Measurements from ENCODE around the gene ARIH2. TPM values are rescaled to one million over a fixed set of nuclear protein-coding genes. Genes with fewer than 3 reads are reported as not detected.
A peak's percentile ranks its signal among the peaks of the same experiment; 100 is the strongest.

Gene ARIH2
- total RNA-seq, 1 donor from 2014 or later, result 82.5 TPM

DNA sequence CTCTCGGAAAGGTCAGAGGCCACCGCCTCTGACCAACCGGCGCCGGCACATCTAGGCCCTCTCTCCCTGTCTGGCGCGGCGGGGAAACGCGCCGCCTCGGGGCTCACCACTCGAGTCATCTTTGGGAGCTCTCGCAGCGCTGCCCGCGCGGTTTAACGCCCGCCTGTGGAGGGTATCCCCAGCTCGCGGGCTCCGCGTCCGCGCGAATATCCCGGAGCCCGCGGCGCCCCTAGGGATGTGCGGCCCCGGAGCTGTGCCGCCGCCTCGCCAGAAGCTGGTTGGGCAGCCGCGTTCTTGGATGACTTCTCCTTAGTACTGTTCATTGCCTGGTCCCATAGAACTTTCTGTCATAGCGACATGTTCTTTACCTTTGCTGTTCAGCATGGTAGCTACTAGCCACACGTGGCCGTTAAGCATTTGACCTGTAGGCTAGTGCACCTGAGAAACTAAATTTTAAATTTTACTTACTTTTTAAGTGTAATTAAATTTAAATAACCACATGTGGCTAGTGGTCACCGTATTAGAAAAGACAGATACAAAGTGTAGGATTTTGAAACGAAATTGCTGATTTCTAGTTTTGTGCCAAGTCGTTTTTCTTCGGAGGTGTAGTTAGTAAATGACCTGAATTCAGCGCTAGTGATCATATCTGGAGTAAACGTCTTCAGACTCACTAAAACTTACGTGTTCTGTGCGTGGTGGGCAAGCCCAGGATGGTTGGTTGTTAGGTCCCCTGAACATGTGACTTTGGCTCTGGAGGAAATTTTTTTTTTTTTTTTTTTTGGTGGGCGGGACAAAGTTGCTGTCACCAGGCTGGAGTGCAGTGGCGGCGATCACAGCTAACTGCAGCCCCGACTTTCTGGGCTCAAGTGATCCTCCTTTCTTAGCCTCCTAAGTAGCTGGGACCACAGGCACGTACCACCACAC lies 835 bp downstream of the ARIH2 start:
- Mint-ChIP-seq H3K9me3 (ENCODE audit: unreplicated experiment) (no peaks in the 10 kb centered on the region), H3K27ac (ENCODE audit: unreplicated experiment) (peak overlapping the region; percentile 99), H3K4me3 (ENCODE audit: unreplicated experiment) (peak overlapping the region; percentile 95), H3K27me3 (ENCODE audit: unreplicated experiment) (no peaks in the 10 kb centered on the region), H3K36me3 (ENCODE audit: unreplicated experiment) (peaks cover 5% of the 10 kb centered on the region), H3K4me1 (ENCODE audit: unreplicated experiment) (peaks cover 26% of the 10 kb centered on the region)
- TF ChIP-seq, protein P1, sequence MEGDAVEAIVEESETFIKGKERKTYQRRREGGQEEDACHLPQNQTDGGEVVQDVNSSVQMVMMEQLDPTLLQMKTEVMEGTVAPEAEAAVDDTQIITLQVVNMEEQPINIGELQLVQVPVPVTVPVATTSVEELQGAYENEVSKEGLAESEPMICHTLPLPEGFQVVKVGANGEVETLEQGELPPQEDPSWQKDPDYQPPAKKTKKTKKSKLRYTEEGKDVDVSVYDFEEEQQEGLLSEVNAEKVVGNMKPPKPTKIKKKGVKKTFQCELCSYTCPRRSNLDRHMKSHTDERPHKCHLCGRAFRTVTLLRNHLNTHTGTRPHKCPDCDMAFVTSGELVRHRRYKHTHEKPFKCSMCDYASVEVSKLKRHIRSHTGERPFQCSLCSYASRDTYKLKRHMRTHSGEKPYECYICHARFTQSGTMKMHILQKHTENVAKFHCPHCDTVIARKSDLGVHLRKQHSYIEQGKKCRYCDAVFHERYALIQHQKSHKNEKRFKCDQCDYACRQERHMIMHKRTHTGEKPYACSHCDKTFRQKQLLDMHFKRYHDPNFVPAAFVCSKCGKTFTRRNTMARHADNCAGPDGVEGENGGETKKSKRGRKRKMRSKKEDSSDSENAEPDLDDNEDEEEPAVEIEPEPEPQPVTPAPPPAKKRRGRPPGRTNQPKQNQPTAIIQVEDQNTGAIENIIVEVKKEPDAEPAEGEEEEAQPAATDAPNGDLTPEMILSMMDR (IDR thresholded peaks at IDR 0.05), result no peak
- peak; percentile 84 for DNase-seq (ENCODE audit: extremely low spot score, unreplicated experiment)

DNA sequence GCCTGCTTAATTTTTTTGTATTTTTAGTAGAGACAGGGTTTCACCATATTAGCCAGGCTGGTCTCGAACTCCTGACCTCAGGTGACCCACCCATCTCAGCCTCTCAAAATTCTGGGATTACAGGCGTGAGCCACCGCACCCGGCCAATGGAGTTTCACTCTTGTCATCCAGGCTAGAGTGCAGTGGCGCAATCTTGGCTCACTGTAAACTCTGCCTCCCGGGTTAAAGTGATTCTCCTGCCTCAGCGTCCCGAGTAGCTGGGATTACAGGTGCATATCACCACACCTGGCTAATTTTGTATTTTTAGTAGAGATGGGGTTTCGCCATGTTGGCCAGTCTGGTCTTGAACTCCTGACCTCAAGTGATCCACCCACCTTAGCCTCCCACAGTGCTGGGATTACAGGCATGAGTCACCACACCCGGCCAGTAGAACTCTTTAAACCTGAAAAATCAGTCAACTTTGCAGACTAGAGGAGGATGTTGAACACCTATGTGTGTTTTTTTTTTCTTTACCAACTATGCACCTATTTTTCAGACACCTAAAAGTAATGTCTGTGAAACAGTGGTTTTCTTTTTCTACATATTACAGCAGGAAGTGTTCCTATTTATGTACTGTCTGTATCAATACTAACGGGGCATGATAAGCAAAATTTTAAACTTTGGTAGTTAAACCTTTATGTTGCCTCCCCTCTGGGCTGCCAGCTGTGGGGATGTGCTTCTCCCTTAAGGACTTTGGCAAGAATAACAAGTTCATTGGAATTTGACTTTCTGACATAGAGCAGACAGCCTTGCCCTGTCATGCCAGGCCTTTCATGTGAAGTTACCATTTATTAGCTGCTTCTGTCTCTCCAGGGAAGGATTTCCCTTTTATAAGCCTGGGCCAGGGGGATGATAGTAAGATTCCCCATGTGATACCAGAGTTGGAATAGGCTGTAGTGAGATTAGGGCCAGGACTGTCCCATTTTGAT lies 8.1 kb downstream of the ARIH2 start:
- Mint-ChIP-seq H3K27me3 (ENCODE audit: unreplicated experiment) (no peaks in the 10 kb centered on the region), H3K9me3 (ENCODE audit: unreplicated experiment) (no peaks in the 10 kb centered on the region), H3K4me1 (ENCODE audit: unreplicated experiment) (peaks cover 46% of the 10 kb centered on the region), H3K4me3 (ENCODE audit: unreplicated experiment) (no peak overlapping the region), H3K36me3 (ENCODE audit: unreplicated experiment) (peaks cover 30% of the 10 kb centered on the region), H3K27ac (ENCODE audit: unreplicated experiment) (peak overlapping the region; percentile 54)
- TF ChIP-seq, protein P1 (IDR thresholded peaks at IDR 0.05), result no peak
- DNase-seq (ENCODE audit: extremely low spot score, unreplicated experiment), result no peak

DNA sequence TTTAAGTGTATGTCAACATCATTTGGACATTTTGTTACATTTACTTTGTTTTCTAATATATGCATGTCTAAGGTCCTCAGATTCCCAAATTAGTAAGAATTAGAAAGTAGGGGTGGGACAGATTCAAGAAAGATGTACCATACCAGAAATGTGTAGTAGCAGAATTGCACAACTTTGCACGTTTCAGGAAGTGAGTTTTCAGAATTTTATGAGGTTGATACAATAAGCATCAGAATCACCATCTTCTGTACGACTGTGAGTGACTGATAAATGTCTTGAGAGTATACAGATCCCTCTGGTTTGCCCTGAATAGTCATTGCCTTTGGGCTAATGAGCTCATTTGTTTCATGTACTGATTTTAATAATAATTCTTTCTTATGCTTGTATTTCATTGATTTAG lies 9.3 kb downstream of the ARIH2 start:
- no peak overlapping the region for H3K27ac Mint-ChIP-seq (ENCODE audit: unreplicated experiment)
- TF ChIP-seq, protein P1 (IDR thresholded peaks at IDR 0.05), result no peak
- no peaks in the 10 kb centered on the region for H3K27me3 Mint-ChIP-seq (ENCODE audit: unreplicated experiment)
- no peaks in the 10 kb centered on the region for H3K9me3 Mint-ChIP-seq (ENCODE audit: unreplicated experiment)
- H3K4me1 Mint-ChIP-seq (ENCODE audit: unreplicated experiment), result peaks cover 45% of the 10 kb centered on the region
- no peak for DNase-seq (ENCODE audit: extremely low spot score, unreplicated experiment)
- H3K36me3 Mint-ChIP-seq (ENCODE audit: unreplicated experiment), result peaks cover 34% of the 10 kb centered on the region
- H3K4me3 Mint-ChIP-seq (ENCODE audit: unreplicated experiment), result no peak overlapping the region

DNA sequence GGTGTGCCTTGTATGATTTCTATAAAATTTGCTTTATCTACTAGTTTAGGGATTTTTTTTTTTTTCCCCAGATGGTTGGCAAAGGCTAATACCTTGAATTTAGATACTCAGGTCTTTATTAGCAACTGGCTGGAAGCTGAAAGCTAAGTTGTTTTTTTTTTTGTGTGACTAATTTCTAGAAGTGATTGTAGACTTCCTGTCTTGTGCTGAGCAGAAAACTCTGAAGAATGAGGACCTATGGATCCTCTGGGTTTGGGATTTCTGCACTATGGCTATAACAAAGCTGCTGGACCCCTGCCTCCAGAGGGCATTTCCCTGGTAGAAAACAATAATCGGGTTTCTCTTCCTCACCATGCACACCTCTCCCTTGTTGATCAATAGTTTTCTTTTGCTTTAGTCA lies 10.0 kb downstream of the ARIH2 start:
- Mint-ChIP-seq H3K27me3 (ENCODE audit: unreplicated experiment) (no peaks in the 10 kb centered on the region), H3K27ac (ENCODE audit: unreplicated experiment) (peak overlapping the region; percentile 23), H3K4me3 (ENCODE audit: unreplicated experiment) (no peak overlapping the region), H3K36me3 (ENCODE audit: unreplicated experiment) (peaks cover 34% of the 10 kb centered on the region), H3K4me1 (ENCODE audit: unreplicated experiment) (peaks cover 45% of the 10 kb centered on the region), H3K9me3 (ENCODE audit: unreplicated experiment) (no peaks in the 10 kb centered on the region)
- TF ChIP-seq, protein P1 (IDR thresholded peaks at IDR 0.05), result no peak
- DNase-seq (ENCODE audit: extremely low spot score, unreplicated experiment), result no peak

Measured in osteocyte (in vitro differentiated cells).